ENCODE data around the gene BPHL.
A peak's percentile ranks its signal among the peaks of the same experiment; 100 is the strongest.
"Not testable (repeated sequence)": the region's sequence is repeated elsewhere in the genome, so short reads cannot be mapped to it uniquely, and the experiment has no call there.

The BPHL gene

GRCh38 chr6:3118353-3119039 lies at the start of gene BPHL:
Gene BPHL (plus strand): TSS chr6:3118711. CDS start chr6:3118741, 30 bp downstream.
- DNase-seq: peak; percentile 95

GRCh38 chr6:3071568-3071967 lies 46.9 kb upstream of the BPHL start:
- DNase-seq: no peak

GRCh38 chr6:3072798-3073197 lies 45.7 kb upstream of the BPHL start:
- no peak for DNase-seq

GRCh38 chr6:3073382-3073781 lies 45.1 kb upstream of the BPHL start:
- DNase-seq: no peak

GRCh38 chr6:3075772-3076113 lies 42.8 kb upstream of the BPHL start:
- no peak for DNase-seq

- DNase-seq: no peak
Observed at GRCh38 chr6:3076320-3076719, 42.2 kb upstream of the BPHL start.

- no peak for DNase-seq
Observed at GRCh38 chr6:3077430-3077829, 41.1 kb upstream of the BPHL start.

- not testable (repeated sequence) for DNase-seq
Observed at GRCh38 chr6:3078952-3079351, 39.6 kb upstream of the BPHL start.

GRCh38 chr6:3079682-3080081 lies 38.8 kb upstream of the BPHL start:
- no peak for DNase-seq

GRCh38 chr6:3081960-3082359 lies 36.6 kb upstream of the BPHL start:
- DNase-seq: no peak

GRCh38 chr6:3085074-3085473 lies 33.4 kb upstream of the BPHL start:
- DNase-seq: no peak

- DNase-seq: no peak
Observed at GRCh38 chr6:3086282-3086946, 32.1 kb upstream of the BPHL start.

GRCh38 chr6:3088446-3088845 lies 30.1 kb upstream of the BPHL start:
- DNase-seq: no peak

- no peak for DNase-seq
Observed at GRCh38 chr6:3088968-3089367, 29.5 kb upstream of the BPHL start.

- no peak for DNase-seq
Observed at GRCh38 chr6:3090013-3090412, 28.5 kb upstream of the BPHL start.

- DNase-seq: no peak
Observed at GRCh38 chr6:3094815-3095214, 23.7 kb upstream of the BPHL start.

GRCh38 chr6:3102875-3103274 lies 15.6 kb upstream of the BPHL start:
- DNase-seq: no peak

GRCh38 chr6:3108746-3109414 lies 9.6 kb upstream of the BPHL start:
- DNase-seq: no peak

GRCh38 chr6:3109761-3110160 lies 8.8 kb upstream of the BPHL start:
- DNase-seq: no peak

- DNase-seq: no peak
Observed at GRCh38 chr6:3114377-3114776, 4.1 kb upstream of the BPHL start.

GRCh38 chr6:3117912-3118352 lies 579 bp upstream of the BPHL start:
- DNase-seq: no peak

GRCh38 chr6:3119040-3119723 lies 671 bp downstream of the BPHL start:
- peak; percentile 71 for DNase-seq

- no peak for DNase-seq
Observed at GRCh38 chr6:3120765-3121089, 2.2 kb downstream of the BPHL start.

GRCh38 chr6:3122823-3123182 lies 4.3 kb downstream of the BPHL start:
- no peak for DNase-seq
